RPMI7951 (cell line): ENCODE data around the gene CFHR1. TPM values are rescaled to one million over a fixed set of nuclear protein-coding genes. Genes with fewer than 3 reads are reported as not detected.

Source experiments
- DNase-seq: peaks from one replicate; pipeline ENCODE4 v3.0.0-alpha.2; 2012; ENCODE audit warnings: low read depth
- total RNA-seq: library from RNA; depleted of rRNA; stranded (reverse); fragments of >200 nt; shearing (Covaris generic); gene quantifications from 2 replicates; pipeline ENCODE4 v1.2.3, GENCODE V29; 2014; rRNA removed

The CFHR1 gene
- total RNA-seq, 1 experiment from 2014 or later = not detected

DNA sequence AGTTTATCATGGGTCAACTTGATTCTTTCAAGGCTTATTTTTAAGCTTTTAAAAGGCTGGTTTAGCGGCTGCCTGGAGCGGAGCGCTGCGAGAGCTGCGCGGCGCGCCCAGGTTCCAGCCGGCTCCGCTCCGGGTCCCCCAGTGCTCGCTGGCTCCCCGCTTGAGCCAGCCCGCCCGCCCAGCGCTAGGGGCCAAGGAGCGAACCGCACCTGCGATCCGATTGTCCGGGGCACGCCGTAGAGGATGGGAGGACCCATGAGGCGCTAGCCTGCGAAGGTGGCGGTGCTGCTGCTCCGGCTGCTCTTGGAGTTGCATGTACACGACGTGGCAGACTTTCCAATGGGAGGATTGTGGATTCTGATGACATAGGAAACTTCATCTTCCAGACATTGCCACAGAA is 58.4 kb downstream of the CFHR1 start:
- DNase-seq = no peak

Other genes starting within 250 kb of the CFHR1 start
- gene KCNT2, start 211.3 kb upstream of the CFHR1 start, total RNA-seq = not detected in 2 replicates
- 2.3 and 2.9 TPM in 2 replicates for gene CFH, start 167.7 kb upstream of the CFHR1 start, total RNA-seq
- not detected in 2 replicates for gene CFHR3, start 44.9 kb upstream of the CFHR1 start, total RNA-seq
- not detected in 2 replicates for gene CFHR4, start 68.3 kb downstream of the CFHR1 start, total RNA-seq
- gene CFHR2, start 124.0 kb downstream of the CFHR1 start, total RNA-seq = not detected in 2 replicates
- gene CFHR5, start 157.8 kb downstream of the CFHR1 start, total RNA-seq = not detected in 2 replicates
- gene F13B, start 247.5 kb downstream of the CFHR1 start, total RNA-seq = 0.24 TPM in 1 of 2 replicates, not detected in the other